ENCODE results near the gene SCARB2.
A peak's percentile ranks its signal among the peaks of the same experiment; 100 is the strongest.

SCARB2 gene

GRCh38 chr4:76224171-76224570, 10.5 kb upstream of the SCARB2 start:
- no peak for DNase-seq

DNA sequence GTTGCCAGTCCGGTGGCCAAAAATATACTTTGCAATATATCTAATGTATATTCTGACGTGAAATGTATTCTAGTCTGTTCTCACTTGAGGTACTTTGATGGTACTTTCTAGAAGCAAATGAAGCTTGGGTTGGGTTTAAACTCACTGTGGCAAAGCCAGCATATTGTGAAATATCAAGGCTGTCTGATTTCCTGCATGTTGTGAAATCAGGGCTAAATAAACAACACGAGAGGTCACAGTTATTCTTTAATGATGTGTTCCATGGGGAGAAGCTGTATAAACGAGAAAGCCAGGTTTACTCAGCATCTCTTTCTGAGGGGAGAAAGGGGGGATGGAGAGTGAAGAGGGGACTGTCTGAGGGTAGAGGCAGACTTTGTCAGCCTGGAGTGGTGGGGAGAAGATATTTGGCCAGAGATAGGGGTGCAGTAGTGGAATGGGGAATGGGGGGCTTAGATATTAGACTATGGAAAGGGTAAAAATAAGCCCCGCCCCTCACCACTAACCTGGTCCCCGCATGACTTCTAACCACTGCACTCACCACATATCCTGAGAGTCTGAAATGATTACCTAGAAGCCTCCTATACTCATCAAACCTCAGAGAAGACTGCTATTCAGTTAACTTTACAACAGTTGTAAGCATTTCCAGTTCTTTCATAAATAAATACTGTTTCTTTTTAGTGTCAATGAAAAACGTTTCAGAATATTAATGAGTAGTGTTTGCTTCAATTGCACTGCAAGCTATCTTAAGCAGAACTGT, 5.9 kb upstream of the SCARB2 start:
- DNase-seq = no peak

DNA sequence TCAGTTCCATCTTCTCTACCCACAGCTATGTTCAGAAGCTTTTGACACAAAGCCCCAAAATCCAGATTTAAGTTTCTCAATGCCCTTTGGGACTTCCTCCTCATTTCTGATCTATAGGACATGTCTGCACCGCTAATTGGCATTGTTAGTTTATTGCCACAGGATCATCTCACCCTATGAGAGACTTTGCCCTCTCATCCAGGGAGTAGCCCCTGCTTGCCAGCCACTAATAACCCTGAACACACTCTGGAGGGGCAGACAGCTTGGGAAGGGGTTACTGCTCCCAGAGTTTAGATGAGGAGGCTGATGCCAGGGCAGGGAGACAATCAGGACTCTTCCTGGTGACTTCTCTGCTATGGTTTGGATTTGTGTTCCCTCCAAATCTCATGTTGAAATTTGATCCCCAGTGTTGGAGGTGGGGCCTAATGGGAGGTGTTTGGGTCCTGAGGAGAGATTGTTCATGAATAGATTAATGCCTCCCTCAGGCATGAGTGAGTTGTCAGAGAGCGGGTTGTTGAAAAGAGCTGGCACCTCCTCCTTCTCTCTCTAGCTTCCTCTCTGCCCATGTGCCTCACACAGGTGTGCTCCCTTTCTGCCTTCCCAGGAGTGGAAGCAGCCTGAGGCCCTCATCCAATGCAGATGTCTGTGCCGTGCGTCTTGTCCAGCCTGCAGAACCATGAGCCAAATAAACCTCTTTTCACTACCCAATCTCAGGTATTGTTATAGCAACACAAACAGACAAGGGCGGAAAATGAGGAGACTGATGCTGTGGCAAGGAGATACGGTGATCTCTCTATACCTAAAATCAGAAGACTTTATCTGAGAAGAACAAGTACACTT, 3.6 kb upstream of the SCARB2 start:
- DNase-seq = no peak

GRCh38 chr4:76216524-76216923, 2.9 kb upstream of the SCARB2 start:
- DNase-seq = no peak

- DNase-seq = no peak
Measured at GRCh38 chr4:76215077-76215476, 1.5 kb upstream of the SCARB2 start.

GRCh38 chr4:76214177-76214675, 602 bp upstream of the SCARB2 start:
- DNase-seq = no peak

- no peak for DNase-seq
Measured at GRCh38 chr4:76212851-76213414, 691 bp downstream of the SCARB2 start.

- DNase-seq = no peak
Measured at GRCh38 chr4:76211769-76212708, 1.6 kb downstream of the SCARB2 start.

GRCh38 chr4:76210452-76210851, 3.2 kb downstream of the SCARB2 start:
- DNase-seq = no peak

- DNase-seq = no peak
Measured at GRCh38 chr4:76209881-76210280, 3.7 kb downstream of the SCARB2 start.

GRCh38 chr4:76208005-76208765, 5.4 kb downstream of the SCARB2 start:
- no peak for DNase-seq

GRCh38 chr4:76207549-76207948, 6.1 kb downstream of the SCARB2 start:
- DNase-seq = no peak

- DNase-seq = no peak
Measured at GRCh38 chr4:76206222-76206942, 7.2 kb downstream of the SCARB2 start.

DNA sequence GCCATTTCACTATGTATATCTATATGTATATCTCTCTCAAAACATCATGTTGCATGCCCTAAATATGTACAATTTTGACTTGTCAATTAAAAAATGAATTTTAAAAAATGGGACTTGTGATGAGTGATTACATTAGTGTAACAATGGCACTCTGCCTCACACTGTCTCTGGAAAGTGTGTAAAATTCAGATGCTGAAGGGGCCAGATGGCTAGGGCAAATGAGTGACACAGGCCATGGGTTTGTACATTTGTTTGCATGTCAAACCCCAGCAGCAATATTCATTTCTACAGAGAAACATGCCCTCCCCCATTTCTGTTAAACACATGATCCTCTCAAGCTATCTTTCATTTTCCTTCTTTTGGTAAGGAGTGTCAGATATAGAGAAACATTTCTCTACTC, 8.1 kb downstream of the SCARB2 start:
- DNase-seq = no peak

DNA sequence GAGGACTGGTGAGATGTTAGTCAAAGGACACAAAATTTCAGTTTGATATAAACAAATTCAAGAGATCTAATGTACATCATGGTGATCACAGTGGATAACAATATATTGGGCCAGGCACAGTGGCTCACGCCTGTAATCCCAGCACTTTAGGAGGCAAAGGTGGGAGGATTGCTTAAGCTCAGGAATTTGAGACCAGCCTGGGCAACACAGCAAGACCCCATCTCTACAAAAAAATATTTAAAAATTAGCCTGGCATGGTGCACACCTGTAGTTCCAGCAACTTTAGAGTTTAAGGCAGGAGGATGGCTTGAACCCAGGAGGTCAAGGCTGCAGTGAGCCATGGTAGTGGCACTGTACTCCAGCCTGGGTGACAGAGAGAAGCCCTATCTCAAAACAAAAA, 8.7 kb downstream of the SCARB2 start:
- no peak for DNase-seq

GRCh38 chr4:76203541-76203940, 10.1 kb downstream of the SCARB2 start:
- no peak for DNase-seq

- no peak for DNase-seq
Measured at GRCh38 chr4:76201276-76201675, 12.3 kb downstream of the SCARB2 start.

- no peak for DNase-seq
Measured at GRCh38 chr4:76200771-76201231, 12.8 kb downstream of the SCARB2 start.

DNA sequence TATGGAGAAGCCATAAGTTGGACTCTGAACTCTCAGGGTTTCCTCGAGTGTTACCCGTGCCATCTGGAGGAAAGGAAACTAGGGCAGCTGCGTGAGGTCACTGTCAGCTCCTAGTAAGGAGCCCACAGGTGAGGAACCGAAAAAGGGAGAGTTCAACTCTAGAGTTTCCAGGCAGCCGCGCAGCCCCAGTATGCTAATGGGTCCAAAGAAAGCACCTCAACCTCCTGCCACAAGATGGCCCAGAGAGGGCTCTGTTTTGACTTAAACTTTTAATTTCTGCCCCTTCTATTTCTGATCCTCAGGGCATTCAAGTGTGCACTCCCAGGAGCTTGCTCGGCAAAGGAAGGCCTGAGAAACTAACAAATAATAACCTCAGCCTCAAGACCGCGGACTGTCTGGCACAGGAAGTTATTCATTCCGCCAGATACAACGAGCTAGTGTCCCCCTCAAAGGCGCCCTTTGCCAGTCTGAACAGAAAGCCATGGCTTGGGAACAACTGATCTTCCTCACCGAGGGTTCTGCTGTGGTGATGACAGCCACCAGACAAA, 13.9 kb downstream of the SCARB2 start:
- no peak for DNase-seq

DNA sequence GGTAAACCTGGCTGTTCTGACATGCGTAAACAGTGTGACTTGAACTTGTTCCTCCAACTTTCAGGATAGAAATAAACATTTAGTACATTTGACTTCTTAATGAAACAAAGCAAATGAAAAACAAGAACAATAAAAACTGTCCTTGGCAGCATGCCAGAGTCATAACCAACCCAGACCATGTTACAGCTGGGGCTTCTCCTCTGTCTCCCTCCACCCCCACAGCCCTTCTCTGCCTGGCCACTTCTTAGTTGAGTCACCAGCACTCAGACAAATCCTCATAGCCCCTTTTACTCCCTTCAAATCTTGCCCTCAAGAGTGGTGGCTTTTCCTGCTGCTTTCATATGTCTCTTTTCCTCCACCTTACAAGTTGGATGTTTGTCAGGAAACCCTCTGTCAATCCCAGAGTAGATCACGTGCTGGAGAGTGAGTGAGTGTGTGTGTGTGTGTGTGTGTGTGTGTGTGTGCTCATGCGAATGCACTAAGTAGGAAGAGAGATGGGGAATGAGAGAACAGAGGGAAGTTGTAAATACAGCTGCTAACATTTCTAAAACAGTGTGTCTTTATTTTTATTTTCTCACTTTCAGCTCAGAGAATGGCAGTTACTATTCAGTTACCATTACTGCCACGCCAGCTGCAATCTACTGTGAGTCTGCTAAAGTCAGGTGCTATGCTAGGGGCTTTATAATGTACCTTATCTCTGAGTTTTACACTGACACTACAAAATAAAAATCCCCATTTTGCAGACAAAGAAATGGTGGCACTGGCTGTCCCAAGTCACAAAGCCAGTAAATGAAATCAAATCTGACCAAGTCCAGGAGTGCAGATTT, 15.0 kb downstream of the SCARB2 start:
- peak; percentile 88 for DNase-seq

Data from NCI-H1105 treated with DMSO at 0.1 percent for 48 hours (cell line).